MM.1S (cell line): ENCODE data around the gene CEP170B.
"Not testable (repeated sequence)": the region's sequence is repeated elsewhere in the genome, so short reads cannot be mapped to it uniquely, and the experiment has no call there.

Experiments used
- DNase-seq: peaks from one replicate; pipeline ENCODE4 v3.0.0-alpha.2; 2015
- H2AFZ ChIP-seq: fragments of 300-600 bp; sonication (generic); 2 replicates; pipeline ENCODE4 v1.6.0; 2016; ENCODE audit warnings: antibody characterized with exemption, low read length
- H3F3A ChIP-seq: fragments of 300-600 bp; sonication (generic); 2 replicates; pipeline ENCODE4 v1.6.1; 2016; ENCODE audit warnings: mild to moderate bottlenecking, antibody characterized with exemption, low read length, moderate library complexity, mixed read lengths; ENCODE audit not compliant: insufficient read depth
- H3K27ac ChIP-seq: fragments of 300-600 bp; sonication (generic); 2 replicates; pipeline ENCODE4 v1.5.1; 2016; ENCODE audit warnings: mild to moderate bottlenecking, low read length
- H3K27me3 ChIP-seq: fragments of 300-600 bp; sonication (generic); replicated peaks from 2 replicates; pipeline ENCODE4 v1.6.0; 2016; ENCODE audit warnings: low read length; ENCODE audit not compliant: insufficient read depth
- H3K36me3 ChIP-seq: fragments of 300-600 bp; sonication (generic); replicated peaks from 2 replicates; pipeline ENCODE4 v1.6.1; 2016; ENCODE audit warnings: mild to moderate bottlenecking, low read length, mixed read lengths; ENCODE audit not compliant: insufficient read depth
- H3K4me1 ChIP-seq: fragments of 300-600 bp; sonication (generic); 2 replicates; pipeline ENCODE4 v1.6.1; 2016; ENCODE audit warnings: low read length, mixed read lengths
- H3K4me2 ChIP-seq: fragments of 300-600 bp; sonication (generic); 2 replicates; pipeline ENCODE4 v1.6.0; 2016; ENCODE audit warnings: low read depth, low read length
- H3K4me3 ChIP-seq: fragments of 300-600 bp; sonication (generic); 2 replicates; pipeline ENCODE4 v1.5.1; 2016; ENCODE audit warnings: low read length, mixed read lengths
- H3K79me2 ChIP-seq: fragments of 300-600 bp; sonication (generic); 2 replicates; pipeline ENCODE4 v1.6.1; 2016; ENCODE audit warnings: mixed run types, low read length, mixed read lengths
- H3K9ac ChIP-seq: fragments of 300-600 bp; sonication (generic); 2 replicates; pipeline ENCODE4 v1.6.1; 2016; ENCODE audit warnings: low read length, mixed read lengths
- H3K9me2 ChIP-seq: fragments of 300-600 bp; sonication (generic); replicated peaks from 2 replicates; pipeline ENCODE4 v1.6.1; 2016; ENCODE audit warnings: mild to moderate bottlenecking, low read length, mixed read lengths; ENCODE audit not compliant: insufficient read depth
- H3K9me3 ChIP-seq: fragments of 300-600 bp; sonication (generic); replicated peaks from 2 replicates; pipeline ENCODE4 v1.6.1; 2016; ENCODE audit warnings: mild to moderate bottlenecking, low read length, mixed read lengths; ENCODE audit not compliant: insufficient read depth
- H4K20me1 ChIP-seq: fragments of 300-600 bp; sonication (generic); 2 replicates; pipeline ENCODE4 v1.6.1; 2016; ENCODE audit warnings: mild to moderate bottlenecking, low read length, moderate library complexity, mixed read lengths; ENCODE audit not compliant: insufficient read depth
- CTCF ChIP-seq: fragments of 300-600 bp; sonication (generic); IDR thresholded peaks from 2 replicates; pipeline ENCODE4 v1.5.1; 2016; ENCODE audit warnings: antibody characterized with exemption, low read length, mixed read lengths
- EZH2 ChIP-seq: fragments of 300-600 bp; sonication (generic); optimal IDR thresholded peaks from 2 replicates; pipeline ENCODE3; 2017; ENCODE audit warnings: low read depth, mild to moderate bottlenecking, antibody characterized with exemption, low read length, mixed read lengths
- EZH2phosphoT487 ChIP-seq: fragments of 300-600 bp; sonication (generic); IDR thresholded peaks from 2 replicates; pipeline ENCODE4 v1.6.1; 2018; ENCODE audit warnings: antibody characterized with exemption, low read length

CEP170B gene

DNA sequence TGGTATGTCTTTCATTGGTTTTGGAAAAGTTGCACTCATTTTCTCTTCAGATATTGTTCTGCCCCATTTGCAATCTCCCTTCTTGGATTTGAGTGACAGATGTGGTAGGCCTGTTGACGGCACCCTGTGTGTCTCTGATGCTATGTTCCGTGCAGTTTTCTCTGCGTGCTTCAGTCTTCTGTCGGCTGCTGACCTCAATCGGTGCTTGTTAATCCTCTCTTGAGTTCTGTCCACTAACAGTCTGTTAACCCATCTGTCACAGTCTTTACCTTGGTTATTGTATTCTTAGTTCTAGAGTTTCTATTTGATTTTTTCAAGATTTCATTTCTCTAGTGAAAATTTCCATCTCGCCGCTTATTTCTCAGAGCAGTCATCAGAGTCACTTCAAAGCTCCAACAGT is 38.9 kb downstream of the CEP170B start:
- H3K79me2 ChIP-seq: no peaks in the 10 kb centered on the region
- H3K9ac ChIP-seq: no peak overlapping the region
- no peak overlapping the region for H3K4me2 ChIP-seq
- no peak for TF ChIP-seq EZH2phosphoT487
- no peak for TF ChIP-seq CTCF
- TF ChIP-seq EZH2: no peak
- no peaks in the 10 kb centered on the region for H4K20me1 ChIP-seq
- no peak overlapping the region for H3K27ac ChIP-seq
- H2AFZ ChIP-seq: no peak overlapping the region
- no peaks in the 10 kb centered on the region for H3K9me2 ChIP-seq
- H3K4me1 ChIP-seq: peaks cover 22% of the 10 kb centered on the region
- peaks cover 49% of the 10 kb centered on the region for H3K27me3 ChIP-seq
- no peaks in the 10 kb centered on the region for H3K36me3 ChIP-seq
- H3K9me3 ChIP-seq: no peaks in the 10 kb centered on the region
- H3F3A ChIP-seq: peaks cover 18% of the 10 kb centered on the region; the same call in 1 of the 2 replicates
- DNase-seq: no peak
- no peak overlapping the region for H3K4me3 ChIP-seq

DNA sequence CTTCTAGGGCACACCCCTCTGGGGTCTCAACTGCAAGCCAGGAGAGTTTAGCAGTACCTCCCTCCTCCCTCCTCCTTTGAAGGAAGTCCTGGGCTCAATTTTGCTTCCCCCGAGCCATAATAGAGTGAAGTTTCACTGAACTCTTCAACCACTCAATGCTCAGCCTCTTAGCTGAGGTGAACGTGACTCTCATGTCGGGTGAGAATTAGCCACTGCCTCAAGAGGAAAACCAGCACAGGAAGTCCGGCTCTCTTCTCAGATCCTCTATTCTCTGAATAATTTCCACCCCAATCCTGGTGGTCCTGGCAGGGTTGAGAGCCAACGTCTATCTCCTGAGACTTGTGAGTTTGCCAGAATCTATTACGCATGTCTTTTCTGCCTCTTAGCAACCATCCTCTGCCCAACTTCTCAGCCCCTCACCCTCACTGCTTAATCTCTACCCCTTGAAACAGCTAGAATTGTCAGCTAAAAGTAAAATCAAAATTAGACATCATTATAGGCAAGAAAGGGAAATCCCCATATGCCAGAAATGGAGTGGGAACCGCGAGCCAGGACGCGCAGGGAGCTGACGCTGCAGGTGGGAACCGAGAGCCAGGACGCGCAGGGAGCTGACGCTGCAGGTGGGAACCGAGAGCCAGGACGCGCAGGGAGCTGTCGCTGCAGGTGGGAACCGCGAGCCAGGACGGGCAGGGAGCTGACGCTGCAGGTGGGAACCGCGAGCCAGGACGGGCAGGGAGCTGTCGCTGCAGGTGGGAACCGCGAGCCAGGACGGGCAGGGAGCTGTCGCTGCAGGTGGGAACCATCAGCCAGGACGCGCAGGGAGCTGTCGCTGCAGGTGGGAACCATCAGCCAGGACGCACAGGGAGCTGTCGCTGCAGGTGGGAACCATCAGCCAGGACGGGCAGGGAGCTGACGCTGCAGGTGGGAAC is 39.8 kb downstream of the CEP170B start:
- H2AFZ ChIP-seq, H4K20me1 ChIP-seq, H3K79me2 ChIP-seq, H3K27ac ChIP-seq, H3K36me3 ChIP-seq, DNase-seq, H3K9ac ChIP-seq, H3K4me3 ChIP-seq, H3K9me3 ChIP-seq, H3K9me2 ChIP-seq: not testable (repeated sequence)
- Histone ChIP-seq H3F3A (peaks cover 16% of the 10 kb centered on the region; the same call in 1 of the 2 replicates), H3K4me1 (peaks cover 20% of the 10 kb centered on the region), H3K27me3 (peaks cover 45% of the 10 kb centered on the region), H3K4me2 (peak overlapping the region; percentile 24; the same call in 1 of the 2 replicates)

DNA sequence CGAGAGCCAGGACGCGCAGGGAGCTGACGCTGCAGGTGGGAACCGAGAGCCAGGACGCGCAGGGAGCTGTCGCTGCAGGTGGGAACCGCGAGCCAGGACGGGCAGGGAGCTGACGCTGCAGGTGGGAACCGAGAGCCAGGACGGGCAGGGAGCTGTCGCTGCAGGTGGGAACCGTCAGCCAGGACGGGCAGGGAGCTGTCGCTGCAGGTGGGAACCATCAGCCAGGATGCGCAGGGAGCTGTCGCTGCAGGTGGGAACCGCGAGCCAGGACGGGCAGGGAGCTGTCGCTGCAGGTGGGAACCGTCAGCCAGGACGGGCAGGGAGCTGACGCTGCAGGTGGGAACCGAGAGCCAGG is 40.5 kb downstream of the CEP170B start:
- not testable (repeated sequence) for H3K9me3 ChIP-seq, DNase-seq, H3K36me3 ChIP-seq, H3K4me3 ChIP-seq, H2AFZ ChIP-seq, H3K9ac ChIP-seq, H3K4me2 ChIP-seq, H4K20me1 ChIP-seq, H3K79me2 ChIP-seq, H3K9me2 ChIP-seq, H3K27ac ChIP-seq
- Histone ChIP-seq H3F3A (peaks cover 10% of the 10 kb centered on the region; the same call in 1 of the 2 replicates), H3K27me3 (peaks cover 42% of the 10 kb centered on the region), H3K4me1 (peaks cover 13% of the 10 kb centered on the region; the same call in 1 of the 2 replicates)

DNA sequence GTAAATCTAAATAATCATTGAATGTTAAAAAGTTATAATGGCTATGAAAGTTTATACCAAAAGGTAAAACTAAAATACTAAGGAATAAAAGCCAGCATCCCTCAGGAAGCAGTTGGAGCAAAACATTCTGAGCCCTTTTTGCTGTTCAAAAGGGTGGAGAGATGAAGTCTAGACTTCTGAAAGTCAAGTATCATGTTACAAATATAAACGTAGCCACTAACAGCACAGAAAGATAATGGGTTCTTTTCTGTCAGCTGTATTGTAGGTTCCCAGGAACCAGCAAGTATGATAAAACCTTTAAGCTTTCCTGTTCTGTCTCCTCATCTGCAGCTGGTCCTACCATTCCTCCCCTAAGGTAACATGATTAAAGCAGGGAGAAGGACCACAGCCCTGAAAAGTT is 43.2 kb downstream of the CEP170B start:
- Histone ChIP-seq H3K36me3 (no peaks in the 10 kb centered on the region), H3K4me2 (peak overlapping the region; percentile 16; the same call in 1 of the 2 replicates), H3K9me3 (no peaks in the 10 kb centered on the region), H2AFZ (no peak overlapping the region), H3K9me2 (no peaks in the 10 kb centered on the region), H3K9ac (no peak overlapping the region), H3K79me2 (no peaks in the 10 kb centered on the region), H4K20me1 (no peaks in the 10 kb centered on the region), H3F3A (no peaks in the 10 kb centered on the region; the same call in 1 of the 2 replicates), H3K4me3 (no peak overlapping the region), H3K27ac (peak overlapping the region; percentile 36; the same call in 1 of the 2 replicates), H3K27me3 (peaks cover 26% of the 10 kb centered on the region), H3K4me1 (peaks cover 4% of the 10 kb centered on the region; the same call in 1 of the 2 replicates)
- TF ChIP-seq CTCF (no peak), EZH2phosphoT487 (no peak)
- no peak for DNase-seq
